MCF 10A (cell line): ENCODE measurements around the gene MGAT3. TPM values are rescaled to one million over a fixed set of nuclear protein-coding genes. Genes with fewer than 3 reads are reported as not detected.

ENCODE experiments used
- BruUV-seq: library from RNA; stranded (reverse); fragments of 400-500 nt; replicated peaks from 2 replicates; lab custom pipeline; 2021; lab: Mats Ljungman, UMichigan
- CTCF ChIA-PET: fragments of 300-600 bp; sonication (Branson Sonifier 250); formaldehyde crosslinking; extraction: SDS; loops from one replicate; lab custom pipeline; 2021; ENCODE audit warnings: antibody characterized with exemption, inconsistent platforms; lab: Yijun Ruan, JAX
- POLR2A ChIA-PET: fragments of 300-600, 350-650 bp; sonication (Branson Sonifier 250); formaldehyde crosslinking; extraction: SDS; loops from one replicate; lab custom pipeline; 2020; ENCODE audit warnings: antibody characterized with exemption, inconsistent platforms; lab: Yijun Ruan, JAX
- DNase-seq: peaks from one replicate; pipeline ENCODE4 v3.0.0-alpha.2; 2018; ENCODE audit not compliant: unreplicated experiment
- H3K27ac Mint-ChIP-seq: one replicate; pipeline ENCODE4 v1.8.0; 2022; ENCODE audit warnings: mild to moderate bottlenecking, low read depth, mixed read lengths; ENCODE audit not compliant: unreplicated experiment
- H3K27me3 Mint-ChIP-seq: one replicate; pipeline ENCODE4 v1.8.0; 2022; ENCODE audit warnings: mixed read lengths; ENCODE audit not compliant: insufficient read depth, unreplicated experiment
- H3K36me3 Mint-ChIP-seq: one replicate; pipeline ENCODE4 v1.8.0; 2022; ENCODE audit warnings: mild to moderate bottlenecking, moderate library complexity, mixed read lengths; ENCODE audit not compliant: insufficient read depth, unreplicated experiment
- H3K4me1 Mint-ChIP-seq: one replicate; pipeline ENCODE4 v1.8.0; 2022; ENCODE audit warnings: mixed read lengths; ENCODE audit not compliant: insufficient read depth, unreplicated experiment
- H3K4me3 Mint-ChIP-seq: one replicate; pipeline ENCODE4 v1.8.0; 2022; ENCODE audit warnings: mild to moderate bottlenecking, moderate library complexity, mixed read lengths; ENCODE audit not compliant: unreplicated experiment
- H3K9me3 Mint-ChIP-seq: one replicate; pipeline ENCODE4 v1.8.0; 2022; ENCODE audit warnings: mixed read lengths; ENCODE audit not compliant: unreplicated experiment
- CTCF ChIP-seq: fragments of 200-600 bp; IDR thresholded peaks from one replicate; pipeline ENCODE4 v1.8.0; 2022; ENCODE audit warnings: antibody characterized with exemption, mild to moderate bottlenecking; ENCODE audit not compliant: unreplicated experiment
- intact Hi-C: fragments of 100-400 bp; cut with micrococcal nuclease; formaldehyde crosslinking; loops from 2 replicates; pipeline ENCODE4 v1.14.1; 2022
- total RNA-seq: library from RNA; stranded (reverse); gene quantifications from 2 replicates; pipeline ENCODE4 v1.2.3, GENCODE V29; 2022

MGAT3 gene
- total RNA-seq, 1 experiment from 2014 or later: not detected

GRCh38 chr22:39526736-39527171 is 69.9 kb downstream of the MGAT3 start:
- Mint-ChIP-seq H3K4me3 (no peak overlapping the region), H3K27me3 (no peaks in the 10 kb centered on the region)
- CTCF ChIA-PET: interaction anchor here (0.5 to 26.5 kb wide), 4 partner anchors 32 to 692 kb away, joined by 4 to 471 read pairs (median 36); no protein-coding TSS in a partner anchor

GRCh38 chr22:39527481-39527961 is 70.7 kb downstream of the MGAT3 start:
- BruUV-seq: no TSS peak
- intact Hi-C loops: loop anchor here (10.0 kb wide), 1 partner anchor 353 kb away; no protein-coding TSS in a partner anchor

More at GRCh38 chr22:39526736-39527171, 69.9 kb downstream of the MGAT3 start:
- Mint-ChIP-seq H3K4me1 (peaks cover 68% of the 10 kb centered on the region), H3K36me3 (peaks cover 84% of the 10 kb centered on the region), H3K27ac (no peak overlapping the region), H3K9me3 (no peaks in the 10 kb centered on the region)
- BruUV-seq: no TSS peak
- no peak for DNase-seq
- TF ChIP-seq CTCF: no peak
- intact Hi-C loops: loop anchor here (10.0 kb wide), 1 partner anchor 352 kb away; no protein-coding TSS in a partner anchor
- POLR2A ChIA-PET: interaction anchor here (0.7 to 1.5 kb wide), 4 partner anchors 33 to 820 kb away, joined by 3 to 4 read pairs (median 3); no protein-coding TSS in a partner anchor

DNA sequence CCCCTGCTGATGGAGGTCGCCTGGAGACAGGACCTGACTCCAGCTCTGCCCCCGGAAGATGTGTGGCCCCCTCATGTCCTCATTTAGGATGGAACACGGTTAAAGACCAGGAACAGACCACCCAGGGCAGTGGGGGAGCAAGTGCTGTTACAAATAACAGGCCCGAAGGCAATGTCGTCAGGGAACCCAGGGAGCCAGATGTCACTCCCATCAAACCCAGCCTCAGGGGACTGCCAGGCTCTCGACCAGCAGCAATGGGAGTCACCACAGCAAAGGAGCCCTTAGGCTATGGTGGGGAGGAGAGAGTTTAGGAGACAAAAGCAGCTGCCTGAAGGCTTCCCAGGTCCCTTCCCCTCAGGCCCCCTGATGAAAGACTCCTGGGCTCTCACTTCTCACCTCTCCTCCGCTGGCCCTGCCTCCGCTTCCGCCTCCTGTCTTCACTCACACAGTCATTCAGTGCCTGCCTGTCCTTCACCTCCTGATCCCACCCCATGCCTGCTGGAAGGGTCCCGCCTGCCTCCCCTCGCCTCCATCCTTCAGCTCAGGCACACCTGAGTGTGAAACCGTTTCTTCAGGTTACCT is 71.4 kb downstream of the MGAT3 start:
- TF ChIP-seq CTCF: no peak
- peak overlapping the region; percentile 47 for H3K27ac Mint-ChIP-seq
- H3K4me1 Mint-ChIP-seq: peaks cover 61% of the 10 kb centered on the region
- POLR2A ChIA-PET: interaction anchor here (0.7 to 5.1 kb wide), 12 partner anchors 8 to 1758 kb away, joined by 3 to 85 read pairs (median 4); partner anchors contain the start of genes ATF4 and RPL3
- intact Hi-C loops: loop anchor here (10.0 kb wide), 1 partner anchor 353 kb away; no protein-coding TSS in a partner anchor
- no peak overlapping the region for H3K4me3 Mint-ChIP-seq
- H3K36me3 Mint-ChIP-seq: peaks cover 76% of the 10 kb centered on the region
- CTCF ChIA-PET: interaction anchor here (0.5 to 26.5 kb wide), 9 partner anchors 8 to 1348 kb away, joined by 3 to 471 read pairs (median 9); partner anchors contain the start of genes ATF4 and MIEF1
- no peaks in the 10 kb centered on the region for H3K27me3 Mint-ChIP-seq
- no peak for DNase-seq
- no peaks in the 10 kb centered on the region for H3K9me3 Mint-ChIP-seq
- no TSS peak for BruUV-seq

More at GRCh38 chr22:39527481-39527961, 70.7 kb downstream of the MGAT3 start:
- POLR2A ChIA-PET: interaction anchor here (0.7 to 1.5 kb wide), 4 partner anchors 34 to 1759 kb away, joined by 3 to 4 read pairs (median 3); no protein-coding TSS in a partner anchor
- no peak for TF ChIP-seq CTCF
- Mint-ChIP-seq H3K36me3 (peaks cover 79% of the 10 kb centered on the region), H3K4me3 (no peak overlapping the region), H3K27me3 (no peaks in the 10 kb centered on the region), H3K27ac (no peak overlapping the region), H3K9me3 (no peaks in the 10 kb centered on the region), H3K4me1 (peaks cover 65% of the 10 kb centered on the region)
- CTCF ChIA-PET: interaction anchor here (0.5 to 26.5 kb wide), 3 partner anchors 33 to 504 kb away, joined by 3 to 471 read pairs (median 66); no protein-coding TSS in a partner anchor
- peak; percentile 42 for DNase-seq
